Measurements from ENCODE around the gene NOP9. TPM values are rescaled to one million over a fixed set of nuclear protein-coding genes. Genes with fewer than 3 reads are reported as not detected.

NOP9 gene
- total RNA-seq, 4 donors from 2014 or later, result 16.6 to 29.2 (median 21.6) TPM

DNA sequence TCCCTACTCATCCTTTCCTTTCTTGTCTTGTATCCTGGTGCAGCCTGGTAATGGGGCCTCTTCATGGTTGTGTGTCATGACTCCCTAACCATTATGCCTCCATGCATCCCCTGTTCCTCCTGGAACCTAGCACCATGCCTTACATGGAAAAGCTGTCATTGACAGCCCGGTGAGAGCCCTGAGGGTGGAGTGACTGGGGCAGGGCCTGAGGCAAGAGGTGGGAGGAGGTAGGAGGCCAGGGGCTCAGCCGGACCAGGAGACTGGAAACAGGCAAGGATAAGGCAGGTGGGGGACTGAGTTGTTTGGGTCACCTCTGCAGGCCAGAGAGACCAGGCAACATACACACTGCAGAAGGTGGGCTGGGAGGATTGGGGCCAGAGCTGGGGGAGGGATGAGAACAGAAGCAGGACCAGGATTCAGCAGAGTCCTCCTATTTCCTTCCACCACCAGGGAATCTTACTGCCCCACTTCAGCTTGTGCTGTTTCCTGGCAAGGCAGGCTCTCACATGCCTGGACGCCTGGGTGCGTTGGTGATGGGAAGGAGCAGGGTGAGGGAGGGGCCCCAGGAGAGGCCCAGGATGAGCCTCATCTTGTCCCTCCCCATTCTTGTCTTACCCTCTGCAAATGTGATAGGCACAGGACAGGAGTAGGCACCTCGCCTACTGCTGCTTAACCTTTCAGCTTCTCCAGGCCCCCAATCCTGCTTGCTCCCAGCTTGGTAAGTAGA lies 10.1 kb downstream of the NOP9 start, which contains the start of gene LTB4R2:
Gene LTB4R2 (plus strand): TSS at position 603 of the 727 bp plus-strand sequence. CDS start 525 bp downstream, outside the sequence.
- peaks cover 23 to 32% (median 30%) of the 10 kb centered on the region in 4 donors for H3K36me3 ChIP-seq
- peaks cover 0 to 1% (median 0%) of the 10 kb centered on the region in 4 donors for H3K27me3 ChIP-seq
- H3K4me3 ChIP-seq, result peak within 1 kb of the TSS; percentile 64 to 73 (median 66)
- no peaks in the 10 kb centered on the region for H3K9me3 ChIP-seq
- WGBS, result 65% methylated on average over 5 of the region's 5 CpGs
- peaks cover 36 to 65% (median 48%) of the 10 kb centered on the region in 4 donors for H3K4me1 ChIP-seq
- no peak for TF ChIP-seq POLR2A (IDR thresholded peaks at IDR 0.05; ENCODE audit: low read depth)
- no peak for TF ChIP-seq POLR2AphosphoS5 (IDR thresholded peaks at IDR 0.05)
- no peak for TF ChIP-seq EP300 (IDR thresholded peaks at IDR 0.05)
- TF ChIP-seq, protein P1, sequence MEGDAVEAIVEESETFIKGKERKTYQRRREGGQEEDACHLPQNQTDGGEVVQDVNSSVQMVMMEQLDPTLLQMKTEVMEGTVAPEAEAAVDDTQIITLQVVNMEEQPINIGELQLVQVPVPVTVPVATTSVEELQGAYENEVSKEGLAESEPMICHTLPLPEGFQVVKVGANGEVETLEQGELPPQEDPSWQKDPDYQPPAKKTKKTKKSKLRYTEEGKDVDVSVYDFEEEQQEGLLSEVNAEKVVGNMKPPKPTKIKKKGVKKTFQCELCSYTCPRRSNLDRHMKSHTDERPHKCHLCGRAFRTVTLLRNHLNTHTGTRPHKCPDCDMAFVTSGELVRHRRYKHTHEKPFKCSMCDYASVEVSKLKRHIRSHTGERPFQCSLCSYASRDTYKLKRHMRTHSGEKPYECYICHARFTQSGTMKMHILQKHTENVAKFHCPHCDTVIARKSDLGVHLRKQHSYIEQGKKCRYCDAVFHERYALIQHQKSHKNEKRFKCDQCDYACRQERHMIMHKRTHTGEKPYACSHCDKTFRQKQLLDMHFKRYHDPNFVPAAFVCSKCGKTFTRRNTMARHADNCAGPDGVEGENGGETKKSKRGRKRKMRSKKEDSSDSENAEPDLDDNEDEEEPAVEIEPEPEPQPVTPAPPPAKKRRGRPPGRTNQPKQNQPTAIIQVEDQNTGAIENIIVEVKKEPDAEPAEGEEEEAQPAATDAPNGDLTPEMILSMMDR (IDR thresholded peaks at IDR 0.05), result no peak
- intact Hi-C loops (cut with DNase I), result loop anchor here (5.0 kb wide), 1 partner anchor 128 kb away; no protein-coding TSS in a partner anchor
- peak within 1 kb of the TSS; percentile 77 to 90 (median 84) for H3K27ac ChIP-seq (replicated peaks in 1 of 4)
- DNase-seq (ENCODE audit: extremely low spot score), result no peak

DNA sequence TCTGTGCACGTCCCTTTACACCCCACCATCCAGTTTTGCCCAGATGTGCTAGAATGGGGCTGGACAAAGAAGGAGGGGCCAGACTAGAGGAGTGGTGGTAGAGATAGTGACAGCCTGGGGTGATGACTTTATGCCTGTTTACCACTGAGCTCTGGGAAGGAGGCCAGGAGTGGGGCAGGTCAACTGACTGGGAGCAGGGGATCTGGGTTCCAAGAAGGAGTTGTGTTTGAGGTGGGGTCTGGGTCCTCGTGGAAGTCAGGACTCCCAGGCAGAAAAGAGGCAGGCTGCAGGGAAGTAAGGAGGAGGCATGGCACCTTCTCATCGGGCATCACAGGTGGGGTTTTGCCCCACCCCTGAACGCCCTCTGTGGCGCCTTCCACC lies 10.6 kb downstream of the NOP9 start:
- TF ChIP-seq, protein P1 (IDR thresholded peaks at IDR 0.05), result no peak
- TF ChIP-seq POLR2AphosphoS5 (IDR thresholded peaks at IDR 0.05) (no peak), EP300 (IDR thresholded peaks at IDR 0.05) (no peak)
- Histone ChIP-seq H3K9me3 (no peaks in the 10 kb centered on the region), H3K36me3 (peaks cover 19 to 27% (median 24%) of the 10 kb centered on the region in 4 donors), H3K27me3 (peaks cover 0 to 7% (median 0%) of the 10 kb centered on the region in 4 donors), H3K4me3 (peak overlapping the region; percentile 64 to 73 (median 66)), H3K27ac (replicated peaks in 1 of 4) (peak overlapping the region; percentile 77 to 90 (median 84)), H3K4me1 (peaks cover 41 to 70% (median 51%) of the 10 kb centered on the region in 4 donors)
- intact Hi-C loops (cut with DNase I), result loop anchor here (5.0 kb wide), 1 partner anchor 127 kb away; no protein-coding TSS in a partner anchor
- DNase-seq (ENCODE audit: extremely low spot score), result no peak
- WGBS, result 33% methylated on average over 4 of the region's 5 CpGs

DNA sequence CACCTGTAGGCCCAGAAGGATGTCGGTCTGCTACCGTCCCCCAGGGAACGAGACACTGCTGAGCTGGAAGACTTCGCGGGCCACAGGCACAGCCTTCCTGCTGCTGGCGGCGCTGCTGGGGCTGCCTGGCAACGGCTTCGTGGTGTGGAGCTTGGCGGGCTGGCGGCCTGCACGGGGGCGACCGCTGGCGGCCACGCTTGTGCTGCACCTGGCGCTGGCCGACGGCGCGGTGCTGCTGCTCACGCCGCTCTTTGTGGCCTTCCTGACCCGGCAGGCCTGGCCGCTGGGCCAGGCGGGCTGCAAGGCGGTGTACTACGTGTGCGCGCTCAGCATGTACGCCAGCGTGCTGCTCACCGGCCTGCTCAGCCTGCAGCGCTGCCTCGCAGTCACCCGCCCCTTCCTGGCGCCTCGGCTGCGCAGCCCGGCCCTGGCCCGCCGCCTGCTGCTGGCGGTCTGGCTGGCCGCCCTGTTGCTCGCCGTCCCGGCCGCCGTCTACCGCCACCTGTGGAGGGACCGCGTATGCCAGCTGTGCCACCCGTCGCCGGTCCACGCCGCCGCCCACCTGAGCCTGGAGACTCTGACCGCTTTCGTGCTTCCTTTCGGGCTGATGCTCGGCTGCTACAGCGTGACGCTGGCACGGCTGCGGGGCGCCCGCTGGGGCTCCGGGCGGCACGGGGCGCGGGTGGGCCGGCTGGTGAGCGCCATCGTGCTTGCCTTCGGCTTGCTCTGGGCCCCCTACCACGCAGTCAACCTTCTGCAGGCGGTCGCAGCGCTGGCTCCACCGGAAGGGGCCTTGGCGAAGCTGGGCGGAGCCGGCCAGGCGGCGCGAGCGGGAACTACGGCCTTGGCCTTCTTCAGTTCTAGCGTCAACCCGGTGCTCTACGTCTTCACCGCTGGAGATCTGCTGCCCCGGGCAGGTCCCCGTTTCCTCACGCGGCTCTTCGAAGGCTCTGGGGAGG lies 11.3 kb downstream of the NOP9 start, which contains the start of gene LTB4R:
Gene LTB4R (plus strand): TSS at position 857 of the 959 bp plus-strand sequence. CDS start 4,150 bp downstream, outside the sequence.
- TF ChIP-seq POLR2AphosphoS5 (IDR thresholded peaks at IDR 0.05) (peak; percentile 42 to 63), POLR2A (IDR thresholded peaks at IDR 0.05; ENCODE audit: low read depth) (no peak)
- TF ChIP-seq, protein P1 (IDR thresholded peaks at IDR 0.05), result peak; percentile 27 to 48 (median 30)
- no peak for DNase-seq (ENCODE audit: extremely low spot score)
- no peaks in the 10 kb centered on the region for H3K9me3 ChIP-seq
- intact Hi-C loops (cut with DNase I), result loop anchor here (5.0 kb wide), 1 partner anchor 126 kb away; no protein-coding TSS in a partner anchor
- peaks cover 46 to 77% (median 57%) of the 10 kb centered on the region in 4 donors for H3K4me1 ChIP-seq
- peaks cover 12 to 20% (median 17%) of the 10 kb centered on the region in 4 donors for H3K36me3 ChIP-seq
- H3K27ac ChIP-seq (replicated peaks in 1 of 4), result peak within 1 kb of the TSS; percentile 77 to 90 (median 84)
- 30% methylated on average over 25 of the region's 99 CpGs for WGBS
- H3K4me3 ChIP-seq, result peak within 1 kb of the TSS; percentile 64 to 73 (median 66)
- H3K27me3 ChIP-seq, result peaks cover 0 to 13% (median under 1%) of the 10 kb centered on the region in 4 donors

DNA sequence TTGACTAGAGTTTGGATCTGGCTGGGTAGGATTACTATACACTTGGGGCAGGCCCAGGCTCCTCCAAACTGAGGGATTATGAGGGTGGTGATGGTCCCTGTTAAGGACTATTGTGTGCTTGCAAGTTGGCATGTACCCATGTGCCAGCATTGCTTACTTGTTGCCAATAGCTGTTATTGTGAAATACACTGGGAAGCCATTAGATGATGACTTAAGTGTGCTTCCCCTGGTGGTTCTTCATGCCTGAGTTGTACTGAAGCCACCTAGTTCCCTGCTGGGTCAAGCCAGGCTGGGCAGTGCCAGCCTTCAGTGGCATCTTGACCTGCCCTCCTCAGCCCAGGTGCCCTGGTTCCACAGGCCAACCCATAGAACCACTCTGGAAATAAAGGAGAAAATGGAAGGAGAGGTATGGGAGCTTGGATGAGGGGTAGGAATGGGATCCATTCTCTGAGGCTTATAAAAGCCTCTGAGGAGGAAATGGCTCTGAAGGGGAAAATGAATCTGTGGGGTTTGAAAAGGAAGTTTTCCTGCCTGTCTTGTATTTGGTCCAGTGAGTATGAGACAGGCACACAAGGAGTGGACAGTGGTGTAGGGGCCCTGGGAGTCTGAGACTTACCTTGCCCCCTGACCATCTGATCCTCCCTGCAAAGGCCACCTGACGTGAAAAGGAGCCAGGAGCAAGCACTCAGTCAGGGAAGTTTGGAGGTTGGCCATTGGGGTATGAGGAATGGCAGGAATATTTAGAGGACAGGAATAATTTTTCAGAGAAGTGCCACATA lies 12.4 kb downstream of the NOP9 start:
- H3K27me3 ChIP-seq, result peaks cover 0 to 24% (median 9%) of the 10 kb centered on the region in 4 donors
- H3K27ac ChIP-seq (replicated peaks in 1 of 4), result peak overlapping the region; percentile 77 to 90 (median 84)
- H3K4me3 ChIP-seq, result peak overlapping the region; percentile 64 to 73 (median 66)

More for the DNA sequence above, 12.4 kb downstream of the NOP9 start:
- DNase-seq (ENCODE audit: extremely low spot score), result no peak
- peaks cover 54 to 87% (median 66%) of the 10 kb centered on the region in 4 donors for H3K4me1 ChIP-seq
- 80% methylated on average over 1 of the region's 1 CpG for WGBS
- TF ChIP-seq POLR2AphosphoS5 (IDR thresholded peaks at IDR 0.05) (no peak), EP300 (IDR thresholded peaks at IDR 0.05) (no peak), POLR2A (IDR thresholded peaks at IDR 0.05; ENCODE audit: low read depth) (no peak)
- TF ChIP-seq, protein P1 (IDR thresholded peaks at IDR 0.05), result no peak
- intact Hi-C loops (cut with DNase I), result loop anchor here (5.0 kb wide), 1 partner anchor 125 kb away; no protein-coding TSS in a partner anchor
- H3K9me3 ChIP-seq, result no peaks in the 10 kb centered on the region
- peaks cover 2 to 9% (median 7%) of the 10 kb centered on the region in 4 donors for H3K36me3 ChIP-seq

Measured in esophagus muscularis mucosa (tissue), 4 donors.